CD4-positive, alpha-beta T cell treated with Interleukin-6 at 100 ng/mL for 8 hours (primary cell): ENCODE measurements around the gene LRP1.

Experiments used
- DNase-seq: peaks from one replicate; pipeline ENCODE4 v3.0.0-alpha.2; 2020; ENCODE audit warnings: mixed read lengths, low spot score

The LRP1 gene

DNA sequence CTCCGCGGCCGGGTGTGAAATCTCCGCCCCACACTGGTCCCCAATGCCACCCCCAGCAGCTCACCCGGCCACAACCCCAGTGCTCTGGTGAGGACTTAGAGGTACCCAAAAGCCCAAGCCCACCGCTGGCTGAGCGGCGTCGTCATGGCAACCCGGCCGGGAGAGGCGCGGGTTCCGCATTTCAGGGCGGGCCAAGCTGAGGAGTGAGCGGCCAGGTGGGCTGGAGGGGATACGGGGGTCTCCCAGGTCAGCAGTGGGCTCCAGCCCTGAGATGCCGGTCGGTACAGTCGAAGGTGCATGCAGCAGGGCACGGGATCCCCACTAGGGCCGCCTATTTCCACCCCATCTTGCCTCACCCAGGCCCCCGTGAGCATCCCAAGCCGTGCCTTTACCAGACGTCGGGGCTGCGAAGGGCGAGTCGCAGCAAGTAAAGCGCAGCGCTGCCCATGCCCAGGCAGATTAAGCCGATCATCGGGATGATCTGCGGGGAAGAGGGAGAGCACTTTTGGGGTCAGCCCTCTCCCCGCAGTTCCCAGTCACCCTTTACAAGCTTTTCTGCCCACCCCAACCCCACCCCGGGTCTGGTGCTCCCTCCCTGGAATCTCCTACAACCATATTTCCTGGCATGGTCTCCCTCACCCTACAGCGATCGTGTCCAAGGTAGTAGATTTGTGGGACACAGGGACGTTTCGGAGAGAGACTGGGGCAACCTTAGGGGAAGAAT, 108.1 kb downstream of the LRP1 start:
- no peak for DNase-seq

DNA sequence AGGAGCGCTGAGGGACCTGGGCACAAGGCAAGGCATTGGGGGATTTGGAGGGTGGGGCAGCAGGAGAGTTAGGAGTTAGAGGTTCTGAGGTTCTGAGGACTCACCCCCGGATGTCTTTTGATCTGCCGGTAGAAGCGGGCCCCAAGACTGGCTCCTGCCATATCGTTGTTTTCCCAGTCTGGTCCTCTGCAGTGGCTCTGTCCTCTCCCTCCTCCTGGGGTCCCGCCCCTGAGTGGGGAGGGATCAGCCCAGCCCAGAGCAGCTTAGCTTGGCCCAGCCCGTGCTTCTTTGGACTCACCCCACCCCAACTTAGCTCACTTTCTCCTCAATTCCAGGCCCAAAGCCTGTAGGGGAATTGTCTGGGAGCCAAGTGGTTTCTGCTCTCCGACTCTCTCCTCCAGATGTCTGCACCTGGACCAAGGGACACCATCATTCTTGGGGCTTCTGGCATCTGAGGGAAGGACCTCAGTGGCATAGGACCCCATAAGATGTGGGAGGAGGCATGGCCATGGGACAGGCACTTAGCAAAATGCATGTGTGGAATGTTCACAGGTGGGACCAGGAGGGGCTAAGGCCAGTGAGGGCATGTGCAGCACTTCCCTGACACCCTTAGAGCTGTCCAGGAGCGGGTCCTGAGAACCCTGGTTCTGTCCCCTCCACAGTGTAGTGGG, 108.8 kb downstream of the LRP1 start:
- no peak for DNase-seq

DNA sequence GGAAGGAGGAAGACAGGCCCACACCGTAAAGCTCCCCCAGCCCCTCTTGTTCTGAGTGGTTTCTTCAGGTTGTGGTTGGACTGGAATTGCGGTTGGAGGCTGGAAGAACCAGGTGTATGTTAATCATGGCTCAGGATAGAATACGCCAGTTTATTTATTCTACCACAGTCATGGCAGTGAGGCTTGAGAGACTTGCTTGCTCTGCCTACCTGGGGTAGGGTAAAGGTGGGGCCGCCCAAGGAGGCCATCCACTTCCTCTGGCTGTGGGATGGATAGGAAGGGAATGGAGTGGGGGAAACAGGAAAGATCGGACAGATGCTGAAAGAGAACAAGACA, 109.3 kb downstream of the LRP1 start:
- DNase-seq = no peak

GRCh38 chr12:57237932-57238853, 109.9 kb downstream of the LRP1 start:
- DNase-seq = no peak

GRCh38 chr12:57238854-57239554, 110.7 kb downstream of the LRP1 start:
- peak; percentile 80 for DNase-seq

- no peak for DNase-seq
Observed at GRCh38 chr12:57239587-57240065, 111.3 kb downstream of the LRP1 start.

DNA sequence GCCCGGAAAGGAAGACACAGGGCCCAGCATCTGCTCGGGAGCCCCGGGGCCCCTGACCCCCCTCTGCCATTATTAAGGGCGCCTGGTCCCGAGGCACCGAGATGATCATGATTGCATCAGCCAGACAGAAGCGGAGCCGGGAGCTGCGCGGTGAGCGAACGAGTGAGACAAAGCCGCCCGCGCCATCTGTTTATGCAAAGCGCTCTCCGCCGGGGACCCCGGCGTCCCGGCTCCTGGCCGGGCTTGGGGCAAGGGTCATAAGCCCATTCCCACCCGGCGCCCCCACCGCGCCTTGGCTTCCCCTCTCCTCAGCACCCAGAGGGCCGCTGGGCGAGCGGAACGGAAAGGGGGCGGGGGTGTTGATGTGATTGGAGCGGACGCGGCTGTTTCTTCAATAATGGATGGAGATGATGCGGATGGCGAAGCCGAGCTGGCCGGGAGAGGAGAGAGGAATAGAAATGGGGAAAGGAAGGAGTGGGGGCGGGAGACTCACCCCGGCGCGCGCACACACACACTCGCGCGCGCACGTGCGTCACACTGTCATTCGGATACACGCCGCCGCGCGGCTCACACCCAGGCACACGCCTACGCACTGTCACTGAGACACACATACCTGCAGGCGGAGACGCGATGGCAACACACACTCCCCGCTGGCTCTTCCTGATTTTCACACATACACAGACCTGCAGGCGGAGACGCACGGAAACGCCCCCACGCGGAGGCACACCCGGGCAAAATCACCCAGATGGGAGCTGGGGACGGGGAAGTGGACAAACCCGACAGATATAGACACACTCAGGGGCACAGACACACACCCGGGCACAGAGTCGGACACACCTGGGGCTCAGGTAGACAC, 112.0 kb downstream of the LRP1 start:
- peak; percentile 70 for DNase-seq

- DNase-seq = no peak
Observed at GRCh38 chr12:57240926-57241401, 112.7 kb downstream of the LRP1 start.

DNA sequence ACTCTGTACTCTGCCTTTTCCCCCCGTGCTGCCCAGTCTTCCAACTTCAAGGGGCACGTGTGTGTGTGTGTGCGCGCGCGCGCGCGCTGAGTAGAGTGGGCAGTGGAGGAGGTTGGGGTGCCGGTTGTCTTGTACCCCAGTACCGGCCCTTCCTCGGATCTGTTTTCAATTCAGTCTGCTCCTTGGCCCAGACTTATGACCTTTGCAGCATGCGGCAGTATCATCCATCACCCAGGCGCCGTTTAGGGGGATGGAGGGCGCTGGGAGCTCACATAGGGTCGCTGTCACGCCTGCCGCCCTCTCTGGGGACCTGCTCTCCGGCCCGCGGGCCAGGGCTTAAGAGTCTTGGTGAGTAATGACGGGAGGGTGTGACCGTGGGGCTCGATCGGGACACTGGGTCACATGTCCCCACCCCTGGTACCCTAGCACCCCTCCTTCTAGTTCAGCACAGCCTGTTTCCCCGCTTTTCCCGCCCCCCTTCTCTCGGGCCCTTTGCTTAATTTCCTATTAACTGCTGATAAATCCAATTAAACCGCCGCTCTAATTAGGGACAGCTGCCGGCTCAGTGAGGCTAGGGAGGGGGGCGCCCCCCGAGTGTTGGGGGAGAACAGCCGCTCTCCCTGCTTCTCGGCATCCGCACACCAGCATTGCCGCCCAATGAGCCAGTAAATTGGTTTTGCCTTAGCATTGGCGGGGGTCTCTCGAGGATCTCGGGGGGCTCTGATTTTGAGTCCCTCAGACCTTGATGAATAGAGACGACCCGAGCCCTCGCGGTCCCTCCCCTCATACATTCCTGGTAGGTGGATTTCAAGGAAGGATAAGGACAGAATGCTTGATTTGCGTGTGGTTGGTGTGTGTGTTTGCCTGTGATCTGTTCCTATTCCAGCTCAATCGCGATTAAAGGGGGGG, 113.4 kb downstream of the LRP1 start:
- DNase-seq = no peak

- DNase-seq = no peak
Observed at GRCh38 chr12:57242329-57242690, 114.0 kb downstream of the LRP1 start.

DNA sequence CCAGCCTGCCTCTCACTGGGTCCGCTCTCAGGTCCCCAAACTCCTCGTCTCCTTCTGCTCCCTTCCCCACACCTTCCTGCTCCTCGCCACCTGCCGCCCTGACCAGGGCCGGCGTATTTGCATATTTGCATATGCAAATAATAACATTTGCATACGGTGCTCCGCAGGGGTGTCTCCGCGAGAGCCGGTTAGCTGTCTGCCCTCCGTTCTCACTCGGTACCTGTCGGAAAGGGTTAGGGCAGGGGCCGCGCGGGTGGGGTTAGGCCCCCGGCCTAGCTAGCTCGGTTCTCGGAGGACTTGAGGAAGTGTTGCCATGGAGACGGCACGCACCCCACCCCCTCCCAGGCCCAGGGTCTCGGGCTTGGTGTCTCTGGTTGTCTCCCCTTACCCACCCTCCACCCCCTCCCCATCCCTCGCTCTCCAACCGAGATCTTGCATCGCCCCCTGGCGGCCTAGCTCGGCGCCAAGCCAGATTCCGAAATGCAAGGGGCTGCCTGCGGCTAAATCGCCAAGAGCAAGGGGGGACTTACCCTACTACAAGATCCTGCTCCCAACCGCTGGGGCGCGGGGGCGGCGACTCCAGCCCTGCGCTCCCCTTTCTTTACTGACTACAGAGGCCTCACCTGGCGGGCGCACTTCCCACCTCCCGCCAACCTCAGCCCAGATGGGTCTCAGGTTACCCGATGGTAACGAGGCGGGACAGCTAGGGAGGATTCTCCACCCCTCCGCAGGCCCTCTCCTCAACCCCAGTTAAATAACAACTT, 114.6 kb downstream of the LRP1 start:
- DNase-seq = peak; percentile 38

DNA sequence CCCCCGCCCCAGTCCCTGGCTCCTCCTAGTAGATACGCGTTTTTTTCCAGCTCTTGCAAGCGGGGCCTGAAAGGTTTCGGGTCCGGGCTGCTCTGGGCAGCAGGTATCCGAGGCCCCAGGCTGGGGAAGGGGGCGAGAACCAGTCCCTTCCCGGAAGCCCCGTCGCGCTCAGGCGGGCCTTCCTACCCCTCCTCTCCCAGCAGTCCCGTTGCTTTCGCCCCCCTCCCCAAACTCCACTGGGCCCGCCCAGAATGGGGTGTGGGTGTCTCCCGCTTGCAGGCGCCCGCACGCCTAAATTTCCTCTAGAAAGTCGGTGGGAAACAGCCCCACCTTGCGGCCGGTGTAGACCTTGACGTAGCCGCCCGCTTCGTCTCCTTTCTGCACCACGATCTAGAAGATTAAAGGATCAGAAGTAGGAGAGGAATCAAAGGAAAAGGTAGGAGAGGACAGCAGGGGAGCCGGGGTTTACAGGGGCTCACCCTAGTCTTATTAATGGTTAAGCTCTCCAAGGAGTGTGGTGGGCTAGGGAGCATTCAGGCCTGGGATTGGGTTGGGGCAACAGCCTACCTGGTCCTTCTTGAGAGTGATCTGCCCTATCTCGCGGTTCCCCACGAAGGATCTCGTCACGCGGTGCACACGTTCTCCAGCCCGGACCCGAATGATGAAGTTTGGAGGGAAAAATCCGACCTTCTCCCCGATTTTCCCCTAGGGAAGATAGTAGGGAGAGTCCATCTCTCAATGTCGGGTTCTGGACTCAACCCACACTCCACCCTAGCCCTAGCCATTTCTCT, 115.4 kb downstream of the LRP1 start:
- peak; percentile 72 for DNase-seq

DNA sequence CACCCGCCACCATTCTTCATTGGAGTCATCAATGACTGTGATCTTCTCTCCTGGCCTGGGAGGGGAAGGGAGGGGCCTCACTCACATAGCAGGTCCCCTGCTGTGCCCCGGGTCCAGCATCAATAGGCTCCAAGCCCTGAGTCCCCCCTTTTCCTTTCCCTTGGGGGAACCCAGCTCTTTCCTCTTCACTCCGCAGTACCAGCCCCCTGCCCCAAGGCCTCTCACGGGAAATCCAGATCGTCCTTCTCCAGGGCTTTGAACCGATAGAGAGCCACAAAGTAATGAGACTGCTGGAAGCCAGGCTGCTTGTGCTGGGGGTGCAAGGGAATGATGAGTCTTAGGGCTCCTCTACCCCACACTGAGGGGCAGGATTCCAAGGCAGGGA, 116.0 kb downstream of the LRP1 start:
- no peak for DNase-seq

DNA sequence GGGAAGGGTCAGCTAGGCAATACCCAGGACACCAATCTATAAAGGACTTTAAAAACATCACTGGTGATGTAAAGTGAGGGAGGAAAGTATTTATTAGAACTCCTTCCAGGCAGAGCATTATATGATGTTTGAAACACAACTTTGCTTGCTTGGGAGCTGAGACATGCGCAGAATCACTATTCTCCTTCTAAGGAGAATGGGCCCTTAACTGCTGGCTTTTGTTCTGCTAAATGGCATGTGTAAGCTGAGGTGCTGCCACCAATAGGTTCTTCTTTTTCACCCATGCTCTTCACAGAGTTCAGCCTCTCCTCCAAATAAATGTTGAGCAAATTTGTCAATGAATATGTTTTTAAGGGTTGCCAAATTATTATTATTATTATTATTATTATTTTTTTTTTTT, 118.8 kb downstream of the LRP1 start:
- no peak for DNase-seq

DNA sequence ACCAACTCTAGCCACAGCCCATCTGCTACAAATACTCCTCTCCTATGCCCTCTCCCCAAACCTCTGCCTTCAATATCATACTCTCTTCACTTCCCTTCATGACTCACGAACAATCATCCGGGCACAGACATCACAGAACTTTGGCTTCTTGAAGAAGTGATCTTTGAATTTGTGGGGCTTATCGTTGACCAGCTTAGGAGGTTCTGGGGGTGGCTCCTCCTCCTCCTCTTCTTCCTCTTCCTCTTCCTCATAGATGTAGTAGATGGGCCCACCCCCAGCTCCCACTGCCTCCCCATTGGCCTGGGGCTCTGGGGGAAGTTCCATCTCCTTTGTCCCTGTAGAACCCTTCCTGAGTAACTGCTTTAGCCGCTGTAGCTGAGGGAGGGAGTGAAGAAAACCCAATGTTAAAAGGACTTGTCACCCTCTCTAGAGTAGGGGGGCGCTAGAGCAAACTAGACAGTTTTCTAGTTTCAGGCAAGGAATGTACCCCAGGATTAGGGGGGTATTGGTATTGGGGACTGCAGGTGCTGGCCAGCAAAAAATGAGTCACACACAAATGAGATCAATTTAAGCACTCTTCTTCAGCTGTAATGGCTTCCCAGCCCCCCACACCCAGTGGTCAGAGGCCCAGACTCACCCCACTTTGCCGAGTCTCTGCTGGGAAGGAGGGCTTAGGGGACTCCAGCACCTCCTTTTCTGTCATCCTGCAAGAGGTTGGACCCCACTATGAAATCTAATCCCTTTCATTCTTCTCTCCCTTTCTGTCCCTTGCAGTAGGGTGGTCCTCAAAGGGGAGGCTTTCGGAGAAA, 120.9 kb downstream of the LRP1 start:
- DNase-seq = no peak

- no peak for DNase-seq
Observed at GRCh38 chr12:57250541-57250940, 122.3 kb downstream of the LRP1 start.

GRCh38 chr12:57250956-57251355, 122.7 kb downstream of the LRP1 start, which contains the start of gene STAC3:
STAC3 (minus strand) TSS chr12:57251187; CDS start chr12:57249636, 1,551 bp downstream.
- no peak for DNase-seq
